Esophagus muscularis mucosa (tissue), 4 donors: Measurements from ENCODE around the gene P2RY11. TPM values are rescaled to one million over a fixed set of nuclear protein-coding genes. Genes with fewer than 3 reads are reported as not detected.

Source experiments
- DNase-seq: peaks from one replicate; pipeline ENCODE4 v3.0.0-alpha.2; 2017; ENCODE audit errors: extremely low spot score
- H3K27ac ChIP-seq, 4 donors: fragments of 200-600 bp; sonication (generic); replicated peaks in 1 of 4; 1 replicate in 3 of 4; 2 replicates in 1 of 4; pipeline ENCODE4 v1.5.1; 2016 to 2019; ENCODE audit warnings: mild to moderate bottlenecking in 1 of 4
- H3K27me3 ChIP-seq, 4 donors: fragments of 200-600 bp; sonication (generic); one replicate each; pipeline versions ENCODE4 v1.5.1 to v1.6.0; 2016 to 2019
- H3K36me3 ChIP-seq, 4 donors: fragments of 200-600 bp; sonication (generic); one replicate each; pipeline ENCODE4 v1.5.1; 2016 to 2019
- H3K4me1 ChIP-seq, 4 donors: fragments of 200-600 bp; sonication (generic); one replicate each; pipeline ENCODE4 v1.5.1; 2016 to 2019
- H3K4me3 ChIP-seq, 4 donors: fragments of 200-600 bp; sonication (generic); 1 replicate in 2 of 4; 2 replicates in 2 of 4; pipeline ENCODE4 v1.5.1; 2016 to 2019; ENCODE audit warnings: mild to moderate bottlenecking in 4 of 4, moderate library complexity in 1 of 4
- H3K9me3 ChIP-seq, 4 donors: fragments of 200-600 bp; sonication (generic); 1 replicate in 3 of 4; 2 replicates in 1 of 4; pipeline ENCODE4 v1.5.1; 2016 to 2019
- CTCF ChIP-seq, 3 experiments: fragments of 200-600 bp in 2 of 3; fragments of 450-650 bp in 1 of 3; sonication (generic) in 2 of 3; IDR thresholded peaks; one replicate each; pipeline ENCODE4 v1.5.1; 2017 to 2019; ENCODE audit warnings: antibody characterized with exemption in 3 of 3, mild to moderate bottlenecking in 2 of 3, moderate library complexity in 1 of 3
- EP300 ChIP-seq: sonication (generic); formaldehyde crosslinking; IDR thresholded peaks from one replicate; pipeline ENCODE4 v1.6.1; 2017; ENCODE audit warnings: antibody characterized with exemption
- POLR2A ChIP-seq: fragments of 450-650 bp; IDR thresholded peaks from one replicate; pipeline ENCODE4 v1.6.1; 2017; ENCODE audit warnings: antibody characterized with exemption, moderate library complexity, mild to moderate bottlenecking, low read depth
- POLR2AphosphoS5 ChIP-seq, 2 donors: sonication (generic); formaldehyde crosslinking; IDR thresholded peaks; one replicate each; pipeline ENCODE4 v1.6.1; 2017; ENCODE audit warnings: antibody characterized with exemption in 2 of 2
- WGBS: methylation state at CpG from one replicate; pipeline ENCODE4 v1.1.5; 2018; 5-methylcytosine and 5-hydroxymethylcytosine counted together
- intact Hi-C: fragments of 100-400 bp; cut with DNase I; formaldehyde crosslinking; loops from one replicate; pipeline ENCODE4 v1.15.1; 2023
- total RNA-seq, 4 donors: library from RNA; depleted of rRNA; stranded (reverse); fragments of >200 nt; gene quantifications; one replicate each; pipeline versions ENCODE4 v1.1.0 to v1.2.1, GENCODE V29; 2016

P2RY11 gene
- total RNA-seq, 4 donors from 2014 or later, result 4.9 to 11.3 (median 8.5) TPM

GRCh38 chr19:10074153-10074552 lies 37.3 kb upstream of the P2RY11 start:
- H3K36me3 ChIP-seq, result no peaks in the 10 kb centered on the region
- TF ChIP-seq CTCF (IDR thresholded peaks at IDR 0.05), result peak in 1 of 3 experiments; percentile 16
- TF ChIP-seq EP300, result no peak
- H3K27ac ChIP-seq, result no peak overlapping the region
- no peak for DNase-seq
- peaks cover 0 to 11% (median 4%) of the 10 kb centered on the region in 4 donors for H3K9me3 ChIP-seq
- 25% methylated on average over 1 of the region's 2 CpGs for WGBS
- H3K4me1 ChIP-seq, result no peaks in the 10 kb centered on the region
- intact Hi-C loops, result no loop called here
- H3K4me3 ChIP-seq, result no peak overlapping the region
- peaks cover 0 to 44% (median 0%) of the 10 kb centered on the region in 4 donors for H3K27me3 ChIP-seq

GRCh38 chr19:10076535-10076934 lies 35.0 kb upstream of the P2RY11 start:
- no peaks in the 10 kb centered on the region for H3K4me1 ChIP-seq
- H3K9me3 ChIP-seq, result peaks cover 0 to 11% (median 4%) of the 10 kb centered on the region in 4 donors
- H3K4me3 ChIP-seq, result no peak overlapping the region
- peaks cover 0 to 26% (median 0%) of the 10 kb centered on the region in 4 donors for H3K27me3 ChIP-seq
- intact Hi-C loops, result no loop called here
- WGBS, result 89% methylated on average over 6 of the region's 6 CpGs
- no peaks in the 10 kb centered on the region for H3K36me3 ChIP-seq
- no peak for DNase-seq
- TF ChIP-seq POLR2AphosphoS5 (IDR thresholded peaks at IDR 0.05), result no peak
- TF ChIP-seq POLR2A, result no peak
- no peak for TF ChIP-seq CTCF (IDR thresholded peaks at IDR 0.05)
- H3K27ac ChIP-seq, result no peak overlapping the region

- Histone ChIP-seq H3K27ac (no peak overlapping the region), H3K4me1 (no peaks in the 10 kb centered on the region), H3K9me3 (peaks cover 0 to 10% (median 4%) of the 10 kb centered on the region in 4 donors), H3K27me3 (peaks cover 0 to 12% (median 0%) of the 10 kb centered on the region in 4 donors), H3K4me3 (no peak overlapping the region), H3K36me3 (no peaks in the 10 kb centered on the region)
- no peak for TF ChIP-seq EP300
- no peak for TF ChIP-seq CTCF (IDR thresholded peaks at IDR 0.05)
- no peak for TF ChIP-seq POLR2A
- intact Hi-C loops, result no loop called here
- no peak for DNase-seq
- 66% methylated on average over 8 of the region's 8 CpGs for WGBS
Measured at GRCh38 chr19:10078329-10078728, 33.2 kb upstream of the P2RY11 start.

- no peak for DNase-seq
- no peaks in the 10 kb centered on the region for H3K4me1 ChIP-seq
- H3K4me3 ChIP-seq, result no peak overlapping the region
- peaks cover 0 to 12% (median 0%) of the 10 kb centered on the region in 4 donors for H3K27me3 ChIP-seq
- WGBS, result 58% methylated on average over 7 of the region's 7 CpGs
- intact Hi-C loops, result no loop called here
- H3K27ac ChIP-seq, result no peak overlapping the region
- TF ChIP-seq EP300, result no peak
- TF ChIP-seq CTCF (IDR thresholded peaks at IDR 0.05), result no peak
- no peak for TF ChIP-seq POLR2A
- no peak for TF ChIP-seq POLR2AphosphoS5 (IDR thresholded peaks at IDR 0.05)
- no peaks in the 10 kb centered on the region for H3K36me3 ChIP-seq
- H3K9me3 ChIP-seq, result peaks cover 0 to 3% (median 2%) of the 10 kb centered on the region in 4 donors
Measured at GRCh38 chr19:10079031-10079453, 32.5 kb upstream of the P2RY11 start.

- 83% methylated on average over 9 of the region's 9 CpGs for WGBS
- TF ChIP-seq POLR2A (no peak), EP300 (no peak), CTCF (IDR thresholded peaks at IDR 0.05) (no peak), POLR2AphosphoS5 (IDR thresholded peaks at IDR 0.05) (no peak)
- Histone ChIP-seq H3K4me3 (no peak overlapping the region), H3K27ac (no peak overlapping the region), H3K4me1 (peaks cover 0 to 18% (median 15%) of the 10 kb centered on the region in 4 donors), H3K27me3 (no peaks in the 10 kb centered on the region), H3K36me3 (peaks cover 0 to under 1% (median 0%) of the 10 kb centered on the region in 4 donors), H3K9me3 (no peaks in the 10 kb centered on the region)
- no peak for DNase-seq
- intact Hi-C loops, result no loop called here
Measured at GRCh38 chr19:10083911-10084310, 27.6 kb upstream of the P2RY11 start.
